NCI-H510A treated with DMSO at 0.1 percent for 48 hours (cell line): ENCODE measurements around the gene PRKN.

Experiments used
- DNase-seq: peaks from one replicate; lab custom pipeline; 2025; lab: John Stamatoyannopoulos, UW

PRKN gene

DNA sequence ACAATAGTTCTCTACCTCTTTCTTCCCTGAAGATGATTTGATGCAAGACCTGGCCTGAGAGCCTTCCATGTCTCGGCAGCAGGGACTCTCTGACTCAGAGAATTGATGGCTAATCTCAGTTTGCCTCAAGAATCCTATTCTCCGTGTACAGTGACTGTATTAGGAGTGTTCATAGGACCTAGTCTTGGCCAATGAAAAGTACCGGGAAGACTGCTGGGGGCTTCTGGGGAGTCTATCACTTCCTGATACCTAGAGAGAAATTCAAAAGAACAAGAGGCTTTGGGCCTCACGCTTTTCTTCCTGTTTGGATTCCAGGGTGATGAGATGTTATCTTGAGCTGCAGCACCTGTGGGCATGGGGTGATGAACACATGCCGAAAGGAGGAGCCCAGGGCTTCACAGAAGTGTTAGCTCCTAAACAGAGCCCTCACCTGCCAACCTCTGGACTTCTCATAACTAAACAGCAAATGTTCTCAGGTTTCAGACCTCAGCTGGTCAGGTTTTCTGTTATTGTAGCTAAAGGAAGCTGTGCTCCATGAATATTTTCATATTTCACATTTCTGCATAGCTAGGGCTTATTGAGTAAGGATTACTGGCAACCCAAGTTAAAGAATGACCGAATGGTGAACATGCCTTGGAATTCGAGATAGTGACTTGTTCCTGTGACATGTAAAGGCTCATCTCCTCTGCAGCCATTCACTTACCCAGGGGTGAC lies 1130.6 kb downstream of the PRKN start:
- no peak for DNase-seq

DNA sequence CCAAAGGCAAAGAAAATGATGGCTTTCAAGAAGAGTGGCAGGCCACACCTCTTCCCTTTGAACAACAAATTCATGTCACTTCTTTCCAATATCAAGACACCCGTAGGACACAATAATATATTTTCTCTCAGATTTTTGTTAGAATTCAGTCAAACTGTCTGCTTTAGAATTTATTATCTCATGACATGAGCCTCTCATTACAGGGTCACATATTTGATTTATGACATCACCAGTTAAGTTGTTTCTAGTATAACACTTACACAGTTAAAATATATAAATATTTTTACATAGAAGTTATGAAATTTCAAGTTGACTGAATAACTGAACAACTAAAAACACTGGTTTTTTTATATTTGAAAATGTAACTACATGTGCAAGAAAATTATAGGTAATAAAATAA lies 1133.2 kb downstream of the PRKN start:
- no peak for DNase-seq

DNA sequence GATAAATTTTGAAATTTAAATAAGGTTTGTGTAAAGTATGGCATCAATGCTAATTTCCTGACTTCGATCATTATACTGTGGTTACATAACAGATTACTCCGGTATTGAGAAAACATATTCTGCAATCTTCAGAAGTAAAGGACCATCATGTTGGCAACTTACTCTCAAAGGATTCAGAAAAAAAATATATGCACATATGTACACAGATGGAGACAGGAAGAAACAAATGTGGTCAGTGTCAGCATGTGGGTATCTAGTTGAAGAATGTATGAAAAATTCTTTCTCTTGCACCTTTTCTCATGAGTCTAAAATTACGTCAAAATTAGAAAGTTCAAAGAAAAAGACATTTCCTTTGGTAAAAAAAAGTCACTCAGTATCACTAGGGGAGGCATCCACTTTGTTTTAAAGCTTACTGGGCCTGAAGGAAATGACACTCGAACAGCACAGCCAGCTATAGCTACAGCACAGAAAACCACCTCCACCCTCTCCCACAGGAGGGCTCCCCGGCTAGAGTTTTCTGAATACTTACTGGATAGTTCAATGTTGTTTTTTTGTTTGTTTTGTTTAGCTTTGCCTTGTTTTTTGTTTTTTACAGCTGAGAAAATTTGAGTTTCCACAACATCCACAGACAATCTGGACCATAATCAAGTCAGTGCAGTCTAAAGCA lies 1136.5 kb downstream of the PRKN start:
- no peak for DNase-seq

DNA sequence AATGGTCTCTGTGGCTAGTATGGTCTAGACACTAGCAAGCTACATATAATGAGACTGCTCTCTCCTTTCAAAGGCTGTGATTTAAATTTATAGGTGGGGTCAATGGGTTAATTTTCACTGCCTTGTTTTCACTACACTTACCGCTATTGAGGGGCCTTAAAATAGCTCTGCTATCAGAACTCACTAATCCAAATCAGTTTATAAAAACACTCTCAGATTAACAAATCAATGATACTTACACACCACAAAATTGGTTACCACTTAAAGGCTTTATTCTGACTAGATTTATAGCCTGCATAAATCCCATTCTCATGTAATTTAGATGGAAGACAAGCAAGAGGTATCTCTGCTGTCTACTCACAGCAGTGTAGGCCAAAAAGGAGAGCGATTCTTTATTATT lies 1140.7 kb downstream of the PRKN start:
- no peak for DNase-seq

DNA sequence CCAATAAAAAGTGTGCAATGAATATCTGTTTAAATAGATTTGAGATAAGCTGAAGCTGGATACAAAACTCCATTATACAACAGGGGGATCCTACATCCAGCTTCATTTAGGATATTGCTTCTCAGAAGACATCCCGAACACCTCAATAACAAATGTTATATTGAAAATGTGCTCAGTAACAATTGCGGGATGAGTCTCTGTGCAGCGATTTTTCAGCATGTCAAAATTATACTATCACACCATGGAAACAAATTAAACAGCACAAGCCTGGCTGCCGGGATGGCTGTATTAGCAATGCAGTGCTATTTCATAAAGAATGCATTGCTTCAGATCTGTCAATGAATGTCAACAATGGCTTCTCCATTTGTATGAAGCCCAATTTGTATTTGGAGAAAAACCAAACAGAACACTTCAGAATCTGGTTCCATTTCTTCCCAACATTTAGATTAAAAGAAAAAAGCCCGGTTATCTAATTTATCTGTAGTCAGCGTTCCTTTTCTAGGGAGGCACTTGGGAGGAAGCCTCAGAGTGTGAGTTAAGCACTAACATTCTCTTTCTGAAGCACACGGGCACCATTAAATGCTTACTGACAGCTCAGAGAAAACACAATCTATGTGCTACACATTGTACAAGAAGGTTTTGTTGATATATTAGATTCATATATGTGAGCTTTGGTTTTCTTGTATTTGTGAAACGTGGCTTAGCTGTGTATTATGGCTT lies 1142.8 kb downstream of the PRKN start:
- no peak for DNase-seq

DNA sequence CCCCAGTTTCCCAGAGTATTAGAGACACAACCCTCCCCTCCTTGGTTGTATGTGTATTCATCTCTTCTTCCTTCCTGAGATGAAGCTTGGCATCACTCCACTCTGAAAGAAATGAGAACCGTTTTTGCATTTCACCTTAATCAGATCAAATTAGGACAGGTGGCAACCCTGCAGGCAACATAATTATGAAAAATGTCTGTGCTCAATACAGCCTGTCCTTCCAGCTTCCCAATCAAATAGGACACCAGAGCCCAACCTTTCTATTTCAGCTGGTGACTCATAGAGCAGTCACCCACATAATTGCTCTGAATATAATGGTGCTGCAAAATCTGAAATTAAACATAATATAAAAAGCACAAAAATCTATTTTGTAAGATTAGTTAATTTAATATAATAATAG lies 1143.5 kb downstream of the PRKN start:
- DNase-seq, result no peak

DNA sequence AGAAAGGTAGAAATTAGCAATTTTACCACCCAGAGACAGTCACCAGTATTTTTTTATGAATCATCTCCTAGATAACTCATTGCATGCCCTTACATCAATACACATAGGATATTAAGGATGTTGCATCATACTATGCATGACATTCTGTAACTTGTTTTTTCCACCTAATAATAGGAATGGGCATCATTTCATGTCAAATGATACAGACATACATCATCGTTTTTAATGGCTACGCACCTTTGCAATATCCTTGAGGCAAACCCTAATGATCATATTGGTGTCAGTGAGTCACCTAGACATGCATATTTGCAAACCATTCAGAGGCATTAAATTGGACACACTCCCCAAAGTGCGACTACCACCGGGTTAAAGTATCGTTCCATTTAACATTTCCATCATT lies 1144.0 kb downstream of the PRKN start:
- no peak for DNase-seq

DNA sequence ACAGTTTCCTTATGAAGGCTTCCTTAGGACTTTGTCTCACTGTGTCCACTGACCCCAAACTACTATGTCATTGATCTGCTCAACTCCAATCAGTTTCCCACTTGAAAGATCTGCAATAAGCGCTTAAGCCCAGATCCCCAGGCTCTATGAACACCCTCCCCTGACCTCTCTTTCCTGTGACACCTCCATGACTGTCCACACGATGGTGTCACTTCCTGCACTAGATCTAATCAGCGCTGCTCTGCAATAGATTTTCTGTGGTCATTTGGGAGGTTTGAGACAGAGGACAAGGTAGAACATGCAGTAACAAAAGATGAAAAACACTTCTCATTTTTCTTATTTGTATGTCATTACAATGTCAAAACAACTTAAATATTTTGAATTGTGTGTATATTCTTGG lies 1149.1 kb downstream of the PRKN start:
- no peak for DNase-seq

DNA sequence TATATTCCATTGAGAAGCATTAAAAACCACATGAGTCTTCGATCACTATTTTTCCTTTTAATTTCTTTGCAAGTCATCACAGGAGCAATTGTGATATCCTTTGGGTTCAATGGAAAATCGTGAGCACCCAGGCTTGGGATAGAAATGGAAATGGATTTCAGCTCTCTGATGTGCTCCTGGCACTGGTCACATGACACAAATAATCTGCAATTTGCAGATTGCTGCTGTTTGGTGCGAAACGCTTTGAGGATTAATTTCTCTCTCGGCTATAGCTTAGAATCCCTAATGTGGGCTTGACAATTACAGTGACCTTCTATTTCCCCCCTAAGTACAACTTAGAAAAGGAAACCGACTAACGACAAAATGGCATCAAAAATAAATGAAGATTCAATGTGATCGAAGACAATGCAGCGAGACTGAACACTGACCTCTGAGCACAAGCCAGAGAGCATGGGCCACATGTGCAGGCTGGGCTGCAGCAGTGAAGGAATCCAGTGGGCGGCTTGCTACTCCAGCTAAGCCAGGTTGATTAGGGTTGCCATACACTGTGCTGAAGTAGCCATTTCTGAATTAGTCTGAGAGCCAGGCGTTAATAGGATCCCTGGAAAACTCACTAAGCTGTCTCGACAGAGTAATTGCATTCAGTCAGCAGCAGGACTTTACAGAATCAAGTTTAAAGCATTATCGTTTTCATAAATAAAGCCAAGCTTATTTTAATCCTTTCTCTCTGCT lies 1151.9 kb downstream of the PRKN start:
- DNase-seq, result no peak

DNA sequence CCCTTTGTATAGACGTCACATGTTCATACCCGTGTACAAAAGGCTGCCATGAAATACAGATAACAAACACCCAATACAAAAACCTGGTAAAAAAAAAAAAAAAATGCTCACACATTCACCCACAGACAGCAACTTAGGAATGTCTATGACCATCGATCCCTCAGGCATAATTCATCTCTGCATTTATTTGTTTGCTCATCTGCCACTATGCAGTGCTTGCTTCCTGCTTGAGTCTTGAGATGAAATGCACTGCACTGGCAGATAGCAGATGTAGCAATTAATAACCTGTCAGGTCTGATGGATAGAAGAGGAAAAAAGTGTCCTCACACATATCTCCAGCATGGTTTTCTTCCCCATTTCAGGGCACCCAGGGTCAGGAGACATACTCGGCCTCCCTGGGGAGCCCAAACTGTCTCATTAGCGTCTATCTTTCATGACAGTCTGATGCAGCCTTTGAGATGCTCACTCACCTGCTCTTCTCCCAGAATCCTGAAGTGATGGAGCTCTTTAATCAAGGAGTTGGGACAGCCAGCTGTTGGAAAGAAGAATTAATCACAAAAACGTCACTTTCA lies 1158.6 kb downstream of the PRKN start:
- DNase-seq, result no peak

DNA sequence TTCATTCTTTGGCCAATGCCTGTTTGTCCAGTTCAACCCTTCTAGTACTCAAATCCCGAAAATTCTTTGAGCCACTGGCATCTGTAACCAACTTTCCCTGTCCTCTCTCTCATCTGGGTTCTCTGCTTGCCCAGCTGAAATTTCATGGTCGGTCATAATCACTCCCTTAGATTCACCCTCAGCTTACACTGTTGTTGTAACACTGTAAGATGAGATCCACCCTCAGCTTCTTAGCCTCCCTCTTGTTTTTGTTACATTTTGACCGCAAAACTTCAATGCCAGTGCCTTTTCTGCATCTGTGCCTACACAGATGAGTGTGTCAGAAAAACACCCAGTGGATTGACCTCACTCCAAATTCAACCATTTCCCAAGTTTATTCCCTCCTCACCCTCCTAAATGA lies 1162.6 kb downstream of the PRKN start:
- DNase-seq, result no peak

DNA sequence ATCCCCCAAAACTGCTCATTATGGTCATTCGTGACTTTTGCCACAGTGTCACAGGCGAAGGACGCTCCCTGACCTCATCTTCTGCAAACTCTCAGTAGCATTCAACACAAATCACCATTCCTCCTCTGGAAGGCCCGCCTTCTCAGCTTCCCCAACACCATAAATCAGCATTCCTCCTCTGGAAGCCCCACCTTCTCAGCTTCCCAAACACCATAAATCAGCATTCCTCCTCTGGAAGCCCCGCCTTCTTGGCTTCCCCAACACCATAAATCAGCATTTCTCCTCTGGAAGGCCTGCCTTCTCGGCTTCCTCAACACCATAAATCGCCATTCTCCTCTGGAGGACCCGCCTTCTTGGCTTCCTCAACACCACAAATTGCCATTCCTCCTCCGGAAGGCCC lies 1165.7 kb downstream of the PRKN start:
- no peak for DNase-seq

DNA sequence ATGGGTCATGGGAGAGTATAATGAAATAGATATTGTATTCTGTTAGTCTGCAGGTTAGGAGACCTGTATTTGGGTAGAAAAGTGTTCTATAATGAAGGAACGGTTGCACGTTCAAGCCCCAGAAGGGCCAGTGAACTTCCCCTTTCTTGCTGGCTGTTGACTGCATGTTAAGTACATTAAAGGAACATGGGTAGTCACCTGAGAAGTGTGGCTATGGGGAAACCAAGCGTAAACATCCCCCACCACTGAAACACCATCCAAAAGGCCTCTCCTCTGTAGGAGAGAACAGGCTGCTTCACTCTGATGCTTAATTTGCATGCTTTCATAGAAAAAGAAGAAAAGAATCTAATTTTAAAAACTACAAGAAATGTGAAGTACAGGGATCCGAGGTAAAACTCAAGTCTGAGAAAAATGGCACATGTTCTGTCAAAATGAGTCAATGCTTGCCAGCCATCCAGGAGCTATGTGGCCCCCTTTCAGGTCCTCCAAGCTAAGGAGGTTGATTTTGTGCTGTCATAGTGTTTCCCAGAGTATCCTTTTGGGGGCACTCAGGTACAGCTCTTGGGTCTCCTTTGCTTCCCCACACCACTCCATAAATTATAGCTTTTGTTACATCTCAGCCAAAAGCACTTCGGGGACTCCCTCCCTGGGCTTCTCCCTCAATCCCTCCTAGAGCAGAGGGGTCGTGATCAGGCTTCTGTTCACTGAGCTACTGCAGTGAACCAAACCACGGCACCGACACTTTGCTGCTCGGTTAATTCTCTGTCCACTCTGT lies 1170.0 kb downstream of the PRKN start:
- no peak for DNase-seq

DNA sequence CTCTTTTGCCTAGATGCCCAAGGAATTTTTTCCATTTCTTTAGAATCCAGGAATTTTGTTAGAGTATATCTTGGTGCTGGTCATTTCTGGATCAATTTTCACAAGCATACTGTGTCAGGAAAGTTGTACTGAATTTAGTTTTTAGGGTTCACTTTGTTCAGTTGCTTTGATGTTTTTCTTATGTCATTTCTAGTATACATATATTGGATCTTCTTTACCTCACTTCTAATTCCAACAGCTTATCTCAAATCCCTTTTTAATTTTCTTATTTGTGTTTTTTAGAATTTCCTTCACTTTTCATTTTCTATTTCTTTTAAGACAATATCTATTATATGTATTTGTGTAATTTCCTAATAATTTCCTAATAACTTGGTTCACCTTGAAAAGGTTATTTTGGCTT lies 1172.7 kb downstream of the PRKN start:
- DNase-seq, result no peak

DNA sequence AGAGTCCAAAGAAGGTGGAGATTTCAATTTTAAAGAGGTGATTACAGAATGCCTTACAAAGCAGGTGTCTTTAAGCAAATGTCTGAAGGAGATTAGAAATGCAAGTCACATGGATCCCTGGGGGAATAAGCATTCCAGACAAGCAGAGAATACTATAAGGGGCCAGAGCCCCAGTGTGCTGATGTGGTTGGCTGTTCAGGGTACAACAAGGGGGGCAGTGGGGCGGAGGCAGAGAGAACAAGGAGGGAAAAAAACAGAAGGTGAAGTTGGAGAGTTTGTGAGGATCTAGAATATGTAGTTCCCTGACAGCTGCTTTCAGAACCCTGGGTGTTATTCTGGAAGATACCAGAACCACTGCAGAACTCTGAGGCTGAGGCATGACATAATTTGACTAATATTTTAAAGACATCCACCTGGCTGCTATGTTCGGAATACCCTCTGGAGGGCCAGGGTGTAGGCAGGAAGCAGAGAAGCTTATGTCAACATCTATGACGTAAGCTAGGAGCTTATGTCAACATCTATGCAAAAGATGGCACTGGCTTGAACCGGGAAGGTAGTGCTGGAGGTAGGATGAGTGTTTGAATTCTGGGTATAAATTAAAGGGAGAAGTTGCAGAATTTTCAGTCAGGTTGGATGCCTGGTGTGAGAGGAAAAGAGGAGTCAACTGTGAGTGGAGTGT lies 1177.5 kb downstream of the PRKN start:
- peak; percentile 35 for DNase-seq

DNA sequence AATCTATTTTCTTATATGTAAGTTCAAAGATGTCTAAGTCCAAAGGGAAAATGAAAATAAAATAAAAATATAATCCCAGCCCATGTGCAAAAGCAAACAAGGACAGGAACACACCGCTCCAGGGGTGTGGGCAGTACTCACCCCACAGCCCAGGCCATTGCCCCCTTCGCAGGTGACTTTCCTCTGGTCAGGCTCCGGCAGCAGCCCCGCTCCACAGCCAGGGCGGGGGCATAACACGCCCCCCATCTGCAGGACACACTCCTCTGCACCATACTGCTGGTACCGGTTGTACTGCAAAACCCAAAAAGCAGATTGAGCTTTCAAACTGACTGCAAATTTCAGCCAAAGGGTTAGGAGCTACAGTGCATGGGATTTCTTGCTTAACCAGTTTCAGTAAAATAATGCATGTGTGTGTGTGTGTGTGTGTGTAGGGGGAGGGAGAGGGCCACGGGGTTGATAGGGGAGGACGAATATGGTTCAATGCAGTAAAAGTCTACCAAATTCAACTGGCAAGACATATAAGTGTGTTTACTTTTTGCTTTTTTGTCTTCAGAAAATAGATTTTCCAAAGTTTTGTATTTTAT lies 1178.8 kb downstream of the PRKN start:
- DNase-seq, result no peak

DNA sequence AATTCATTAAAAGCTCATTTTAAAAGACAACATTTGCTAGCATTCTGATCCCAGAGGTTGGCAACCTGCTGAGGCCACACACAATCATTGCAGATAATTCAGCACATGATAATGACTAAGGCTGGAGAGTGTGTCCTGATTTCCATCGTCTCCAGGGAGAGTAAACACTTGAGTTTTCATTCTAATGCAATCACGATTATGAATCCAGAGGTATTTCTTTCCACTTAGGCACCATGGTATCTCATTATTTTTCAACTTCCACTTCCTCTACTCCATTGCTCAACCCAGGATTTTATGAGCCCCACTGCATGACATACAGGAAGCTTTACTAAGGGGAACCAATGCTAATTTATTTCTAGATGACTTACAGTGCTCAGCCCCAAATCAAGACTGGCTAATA lies 1179.9 kb downstream of the PRKN start:
- no peak for DNase-seq

DNA sequence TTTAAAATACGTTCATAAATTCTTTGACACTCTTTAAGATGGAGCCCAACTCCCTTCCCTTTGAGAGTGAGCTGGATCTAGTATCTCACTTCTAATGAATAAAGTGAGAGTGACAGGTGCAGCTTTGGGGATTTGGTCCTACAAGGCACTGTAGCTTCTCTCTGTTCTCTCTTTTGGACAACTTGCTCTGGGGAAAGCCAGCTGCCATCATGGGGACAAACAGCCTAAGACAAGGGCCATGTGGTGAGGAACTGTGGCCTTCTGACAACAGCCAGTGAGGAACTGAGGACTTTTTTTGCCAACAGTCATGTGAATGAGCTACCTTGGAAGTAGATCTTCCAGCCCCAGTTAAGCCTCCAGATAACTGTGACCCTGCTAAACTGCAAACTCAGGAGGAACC lies 1180.9 kb downstream of the PRKN start:
- no peak for DNase-seq

DNA sequence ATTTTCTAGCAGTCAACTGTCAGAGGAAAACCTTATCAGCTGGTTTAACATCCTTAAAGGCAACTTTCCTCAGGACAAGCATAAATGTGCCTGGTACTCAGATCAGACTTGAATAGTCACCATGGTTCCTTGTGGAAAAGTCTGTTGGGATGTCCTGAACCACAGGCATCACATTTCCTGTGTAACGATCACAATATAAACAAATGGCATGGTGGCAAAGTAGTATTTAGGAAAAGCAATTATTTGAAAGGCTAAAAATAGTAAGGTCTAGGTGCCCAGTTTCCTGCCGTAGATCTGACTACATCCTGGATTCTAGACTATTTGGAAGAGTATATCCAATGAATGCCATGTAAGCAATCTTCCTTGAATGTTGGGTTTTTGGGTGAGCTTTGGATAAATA lies 1181.8 kb downstream of the PRKN start:
- DNase-seq, result no peak

DNA sequence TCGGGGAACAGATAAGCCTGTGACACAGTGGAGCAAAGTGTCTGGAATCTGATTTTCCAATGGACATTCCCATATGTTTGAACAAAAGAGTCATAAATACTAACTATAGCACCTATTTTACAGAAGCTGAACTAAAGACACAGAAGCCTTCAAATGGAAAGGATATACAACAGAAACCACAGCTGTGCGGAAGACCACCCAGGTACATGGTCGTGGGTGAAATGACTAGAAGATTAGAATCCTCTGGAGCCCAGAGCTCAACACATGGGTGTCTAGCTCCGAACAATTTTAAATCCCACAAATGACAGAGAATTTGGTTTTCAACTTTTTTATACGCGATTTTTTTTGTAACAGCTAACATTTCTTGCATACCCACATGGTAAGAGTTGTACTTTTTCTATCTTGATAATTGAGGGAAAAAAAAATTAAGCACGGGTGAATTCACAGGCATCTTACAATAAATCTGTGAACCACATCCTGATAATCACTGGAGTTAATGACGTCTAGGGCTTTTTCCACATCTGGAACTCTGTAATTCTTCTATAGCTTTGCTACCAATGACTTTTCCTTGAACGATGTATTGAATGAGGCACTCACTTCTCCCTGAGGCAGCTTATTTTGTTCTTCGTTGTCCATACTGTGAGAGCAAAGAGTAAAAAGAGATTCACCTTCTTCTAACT lies 1182.6 kb downstream of the PRKN start:
- no peak for DNase-seq
